ENCODE data around the gene SARM1. TPM values are rescaled to one million over a fixed set of nuclear protein-coding genes. Genes with fewer than 3 reads are reported as not detected.

Gene SARM1
- total and polyA plus RNA-seq, 7 experiments from 2014 or later: 5.2 to 34.1 (median 25.0) TPM

DNA sequence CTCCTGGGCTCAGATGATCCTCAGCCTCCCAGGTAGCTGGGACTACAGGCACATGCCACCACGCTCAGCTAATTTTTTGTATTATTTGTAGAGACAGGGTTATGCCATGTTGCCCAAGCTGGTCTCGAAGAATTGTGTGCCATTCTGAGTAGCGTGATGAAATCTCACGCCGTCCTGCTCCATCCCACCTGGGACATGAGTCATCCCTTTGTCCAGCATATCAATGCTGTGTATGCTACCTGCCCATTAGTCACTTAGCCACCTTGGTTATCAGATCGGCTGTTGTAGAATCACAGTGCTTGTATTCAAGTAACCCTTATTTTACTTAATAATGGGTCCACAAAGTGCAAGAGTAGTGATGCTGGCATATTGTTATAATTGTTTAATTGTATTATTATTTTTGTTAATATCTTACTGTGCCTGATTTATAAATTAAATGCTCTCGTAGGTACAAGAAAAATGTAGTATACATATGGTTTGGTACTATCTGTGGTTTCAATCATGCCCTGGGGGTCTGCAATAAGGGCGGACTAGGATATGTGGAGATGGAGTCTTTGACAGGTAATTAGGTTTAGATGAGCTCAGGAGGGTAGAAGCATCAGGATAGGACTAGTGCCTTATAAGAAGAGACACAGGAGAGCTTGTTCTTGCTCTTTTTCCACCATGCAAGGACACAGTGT is 75.4 kb downstream of the SARM1 start:
- no peaks in the 10 kb centered on the region for H3K27me3 ChIP-seq (ENCODE audit: control insufficient read depth in 2 of 2, insufficient read depth in 2 of 2, low read length in 2 of 2)
- intact Hi-C loops (cut with micrococcal nuclease): no loop called here
- no peaks in the 10 kb centered on the region for H3K4me1 ChIP-seq (ENCODE audit: control insufficient read depth in 2 of 2, insufficient read depth in 2 of 2, low read length in 2 of 2)
- no peak overlapping the region for H3K27ac ChIP-seq (ENCODE audit: low read depth, low read length)
- no peak for ATAC-seq
- peaks cover 0 to 12% (median 1%) of the 10 kb centered on the region in 11 donors for H3K9me3 Mint-ChIP-seq
- no peaks in the 10 kb centered on the region for H3K9me3 ChIP-seq (ENCODE audit: control insufficient read depth in 2 of 3, low read length in 3 of 3)
- DNase-seq: no peak
- H3K36me3 ChIP-seq (ENCODE audit: control insufficient read depth in 2 of 3, insufficient read depth in 3 of 3, low read length in 3 of 3): no peaks in the 10 kb centered on the region
- no peak overlapping the region for H3K4me3 ChIP-seq (ENCODE audit: low read length)
- H3K4me3 Mint-ChIP-seq: no peak overlapping the region
- H3K36me3 Mint-ChIP-seq: peaks cover 0 to 6% (median 0%) of the 10 kb centered on the region in 5 donors
- peaks cover 2 to 41% (median 6%) of the 10 kb centered on the region in 5 donors for H3K27me3 Mint-ChIP-seq
- CTCF ChIA-PET: no interaction called here
- POLR2A ChIA-PET: no interaction called here
- H3K4me1 Mint-ChIP-seq: peaks cover 0 to 2% (median 0%) of the 10 kb centered on the region in 7 donors
- no peak overlapping the region for H3K27ac Mint-ChIP-seq

DNA sequence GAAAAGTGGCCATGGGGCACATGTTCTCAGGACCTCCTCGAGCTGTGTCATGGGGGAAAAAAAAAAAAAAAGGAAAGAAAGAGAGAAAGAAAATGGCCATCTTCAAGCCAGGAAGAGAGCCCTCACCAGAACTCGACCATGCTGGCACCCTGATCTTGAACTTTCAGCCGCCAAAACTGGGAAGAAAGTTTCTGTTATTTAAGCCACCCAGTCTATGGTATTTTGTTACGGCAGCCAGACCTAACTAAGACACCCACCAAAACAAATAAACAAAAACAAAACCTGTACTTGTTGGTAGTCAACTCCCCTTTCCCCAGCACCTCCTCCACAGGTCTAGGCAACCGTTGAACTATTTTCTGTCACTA is 75.9 kb downstream of the SARM1 start:
- no peak overlapping the region for H3K4me3 ChIP-seq (ENCODE audit: low read length)
- H3K27ac ChIP-seq (ENCODE audit: low read depth, low read length): no peak overlapping the region
- H3K9me3 ChIP-seq (ENCODE audit: control insufficient read depth in 2 of 3, low read length in 3 of 3): no peaks in the 10 kb centered on the region
- H3K4me1 ChIP-seq (ENCODE audit: control insufficient read depth in 2 of 2, insufficient read depth in 2 of 2, low read length in 2 of 2): no peaks in the 10 kb centered on the region
- no peak for ATAC-seq
- H3K27me3 Mint-ChIP-seq: peaks cover under 1 to 38% (median 5%) of the 10 kb centered on the region in 5 donors
- peaks cover 0 to 2% (median 0%) of the 10 kb centered on the region in 7 donors for H3K4me1 Mint-ChIP-seq
- peaks cover 0 to 7% (median 0%) of the 10 kb centered on the region in 11 donors for H3K9me3 Mint-ChIP-seq
- H3K36me3 ChIP-seq (ENCODE audit: control insufficient read depth in 2 of 3, insufficient read depth in 3 of 3, low read length in 3 of 3): no peaks in the 10 kb centered on the region
- intact Hi-C loops (cut with micrococcal nuclease): no loop called here
- DNase-seq: no peak
- H3K27me3 ChIP-seq (ENCODE audit: control insufficient read depth in 2 of 2, insufficient read depth in 2 of 2, low read length in 2 of 2): no peaks in the 10 kb centered on the region
- no peak overlapping the region for H3K4me3 Mint-ChIP-seq
- POLR2A ChIA-PET: no interaction called here
- CTCF ChIA-PET: no interaction called here
- no peak overlapping the region for H3K27ac Mint-ChIP-seq
- H3K36me3 Mint-ChIP-seq: peaks cover 0 to 6% (median 0%) of the 10 kb centered on the region in 5 donors

DNA sequence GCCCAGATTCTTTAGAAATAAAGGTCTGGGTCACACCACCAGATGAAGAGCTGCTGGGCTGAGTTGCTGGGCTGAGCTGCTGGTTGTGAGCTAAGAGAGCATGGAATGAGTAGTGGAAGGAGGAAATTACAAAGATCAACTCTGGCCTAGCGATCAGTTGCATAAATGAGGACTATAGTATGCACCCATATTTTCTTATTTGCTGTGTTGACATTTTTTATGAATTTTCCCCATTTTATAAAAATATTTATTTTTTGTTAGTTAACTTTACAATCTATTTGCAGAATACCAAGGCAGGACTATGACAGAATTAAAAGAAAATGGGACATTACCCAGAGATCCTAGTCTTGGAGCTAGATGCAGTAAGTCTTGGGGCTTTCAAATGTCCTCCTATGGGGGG is 78.4 kb downstream of the SARM1 start:
- intact Hi-C loops (cut with micrococcal nuclease): no loop called here
- Histone ChIP-seq H3K4me1 (ENCODE audit: control insufficient read depth in 2 of 2, insufficient read depth in 2 of 2, low read length in 2 of 2) (no peaks in the 10 kb centered on the region), H3K27me3 (ENCODE audit: control insufficient read depth in 2 of 2, insufficient read depth in 2 of 2, low read length in 2 of 2) (no peaks in the 10 kb centered on the region), H3K36me3 (ENCODE audit: control insufficient read depth in 2 of 3, insufficient read depth in 3 of 3, low read length in 3 of 3) (no peaks in the 10 kb centered on the region), H3K9me3 (ENCODE audit: control insufficient read depth in 2 of 3, low read length in 3 of 3) (no peaks in the 10 kb centered on the region), H3K4me3 (ENCODE audit: low read length) (no peak overlapping the region), H3K27ac (ENCODE audit: low read depth, low read length) (no peak overlapping the region)
- peaks cover 0 to 9% (median 0%) of the 10 kb centered on the region in 11 donors for H3K9me3 Mint-ChIP-seq
- H3K4me1 Mint-ChIP-seq: peaks cover 0 to 2% (median 0%) of the 10 kb centered on the region in 7 donors
- ATAC-seq (no peak), DNase-seq (no peak)
- ChIA-PET POLR2A (no interaction called here), CTCF (interaction anchor here (0.6 kb wide), 1 partner anchor 10 kb away, joined by 6 read pairs; no protein-coding TSS in a partner anchor)
- peaks cover 0 to 44% (median 7%) of the 10 kb centered on the region in 5 donors for H3K27me3 Mint-ChIP-seq
- peaks cover 0 to 6% (median 0%) of the 10 kb centered on the region in 5 donors for H3K36me3 Mint-ChIP-seq
- no peak overlapping the region for H3K4me3 Mint-ChIP-seq
- H3K27ac Mint-ChIP-seq: no peak overlapping the region

Small RNAs within 50 kb of the gene (microRNA-seq; reads per million reads assigned to microRNA genes)
- not detected for gene MIR4723 (ENCODE audit: borderline microRNAs expressed)

Other genes with a start within 250 kb of the SARM1 start
- 10 to 100 TPM in 1 of 5 experiments, 1 to 10 TPM in 4; 2.9 to 19.9 (median 4.8) TPM for gene TMEM97, start 52.5 kb upstream of the SARM1 start, total RNA-seq
- 10 to 100 TPM in 1 of 2 donors, 1 to 10 TPM in 1; 8.3 to 10.9 TPM for gene TMEM97, start 52.5 kb upstream of the SARM1 start, polyA plus RNA-seq
- 10 to 100 TPM; 24.7 to 56.2 (median 37.0) TPM for gene IFT20, start 36.2 kb upstream of the SARM1 start, total RNA-seq
- gene IFT20, start 36.2 kb upstream of the SARM1 start, polyA plus RNA-seq: 10 to 100 TPM; 44.5 to 44.9 TPM
- 10 to 100 TPM in 4 of 5 experiments, 1 to 10 TPM in 1; 8.0 to 26.9 (median 25.9) TPM for gene TNFAIP1, start 35.9 kb upstream of the SARM1 start, total RNA-seq
- gene TNFAIP1, start 35.9 kb upstream of the SARM1 start, polyA plus RNA-seq: 10 to 100 TPM; 10.3 to 19.0 TPM
- gene POLDIP2, start 14.2 kb upstream of the SARM1 start, total RNA-seq: 10 to 100 TPM; 27.9 to 64.9 (median 29.8) TPM
- 10 to 100 TPM; 85.0 to 89.3 TPM for gene POLDIP2, start 14.2 kb upstream of the SARM1 start, polyA plus RNA-seq
- gene SEBOX, start 6.5 kb upstream of the SARM1 start, total RNA-seq: not detected
- not detected for gene SEBOX, start 6.5 kb upstream of the SARM1 start, polyA plus RNA-seq
- under 1 TPM in 2 of 5 experiments, not detected in 3; 0.19 to 0.65 TPM for gene VTN, start 1.4 kb upstream of the SARM1 start, total RNA-seq
- gene VTN, start 1.4 kb upstream of the SARM1 start, polyA plus RNA-seq: under 1 TPM in 1 of 2 donors, not detected in 1; 0.08 TPM
- gene SLC46A1, start 34.5 kb downstream of the SARM1 start, total RNA-seq: 1 to 10 TPM; 1.9 to 5.1 (median 3.6) TPM
- gene SLC46A1, start 34.5 kb downstream of the SARM1 start, polyA plus RNA-seq: 1 to 10 TPM; 1.8 to 3.3 TPM
- not detected for gene SLC13A2, start 102.0 kb downstream of the SARM1 start, total RNA-seq
- gene SLC13A2, start 102.0 kb downstream of the SARM1 start, polyA plus RNA-seq: not detected
- gene FOXN1, start 134.7 kb downstream of the SARM1 start, total RNA-seq: not detected
- not detected for gene FOXN1, start 134.7 kb downstream of the SARM1 start, polyA plus RNA-seq
- gene UNC119, start 180.9 kb downstream of the SARM1 start, total RNA-seq: 100 to 1,000 TPM in 1 of 5 experiments, 10 to 100 TPM in 4; 40.6 to 108 (median 90.2) TPM
- gene UNC119, start 180.9 kb downstream of the SARM1 start, polyA plus RNA-seq: 10 to 100 TPM; 37.7 to 48.1 TPM
- 10 to 100 TPM; 58.5 to 71.2 (median 62.4) TPM for gene PIGS, start 199.8 kb downstream of the SARM1 start, total RNA-seq
- 10 to 100 TPM; 46.6 to 53.5 TPM for gene PIGS, start 199.8 kb downstream of the SARM1 start, polyA plus RNA-seq
- 100 to 1,000 TPM in 1 of 5 experiments, 10 to 100 TPM in 4; 24.5 to 159 (median 40.1) TPM for gene ALDOC, start 205.2 kb downstream of the SARM1 start, total RNA-seq
- gene ALDOC, start 205.2 kb downstream of the SARM1 start, polyA plus RNA-seq: 100 to 1,000 TPM in 1 of 2 donors, 10 to 100 TPM in 1; 92.9 to 103 TPM
- gene SPAG5, start 227.3 kb downstream of the SARM1 start, total RNA-seq: 10 to 100 TPM; 10.4 to 95.3 (median 18.4) TPM
- gene SPAG5, start 227.3 kb downstream of the SARM1 start, polyA plus RNA-seq: 1 to 10 TPM; 1.6 to 3.9 TPM
- gene RSKR, start 242.5 kb downstream of the SARM1 start, total RNA-seq: 10 to 100 TPM; 17.8 to 34.5 (median 28.1) TPM
- under 1 TPM in 1 of 2 donors, not detected in 1; 0.20 TPM for gene RSKR, start 242.5 kb downstream of the SARM1 start, polyA plus RNA-seq